Measurements from ENCODE around the gene GPR3.
"Not testable (repeated sequence)": the region's sequence is repeated elsewhere in the genome, so short reads cannot be mapped to it uniquely, and the experiment has no call there.

The GPR3 gene

GRCh38 chr1:27400082-27400962 is 7.9 kb downstream of the GPR3 start:
- DNase-seq (ENCODE audit: low spot score) = no peak

GRCh38 chr1:27400963-27401341 is 8.5 kb downstream of the GPR3 start:
- no peak for DNase-seq (ENCODE audit: low spot score)

- DNase-seq (ENCODE audit: low spot score) = no peak
Measured at GRCh38 chr1:27402349-27402754, 9.9 kb downstream of the GPR3 start.

GRCh38 chr1:27403065-27403726 is 10.8 kb downstream of the GPR3 start:
- DNase-seq (ENCODE audit: low spot score) = no peak

GRCh38 chr1:27403931-27404330 is 11.5 kb downstream of the GPR3 start:
- no peak for DNase-seq (ENCODE audit: low spot score)

- DNase-seq (ENCODE audit: low spot score) = no peak
Measured at GRCh38 chr1:27405074-27405473, 12.7 kb downstream of the GPR3 start.

- not testable (repeated sequence) for DNase-seq (ENCODE audit: low spot score)
Measured at GRCh38 chr1:27405598-27406361, 13.4 kb downstream of the GPR3 start.

GRCh38 chr1:27406362-27406680 is 13.9 kb downstream of the GPR3 start:
- DNase-seq (ENCODE audit: low spot score) = no peak

- DNase-seq (ENCODE audit: low spot score) = not testable (repeated sequence)
Measured at GRCh38 chr1:27406791-27407190, 14.4 kb downstream of the GPR3 start.

GRCh38 chr1:27408151-27408550 is 15.7 kb downstream of the GPR3 start:
- DNase-seq (ENCODE audit: low spot score) = no peak

- no peak for DNase-seq (ENCODE audit: low spot score)
Measured at GRCh38 chr1:27409669-27410068, 17.2 kb downstream of the GPR3 start.

GRCh38 chr1:27410709-27411108 is 18.3 kb downstream of the GPR3 start:
- no peak for DNase-seq (ENCODE audit: low spot score)

- no peak for DNase-seq (ENCODE audit: low spot score)
Measured at GRCh38 chr1:27412502-27412901, 20.1 kb downstream of the GPR3 start.

- no peak for DNase-seq (ENCODE audit: low spot score)
Measured at GRCh38 chr1:27413004-27413403, 20.6 kb downstream of the GPR3 start.

- DNase-seq (ENCODE audit: low spot score) = no peak
Measured at GRCh38 chr1:27414091-27414490, 21.7 kb downstream of the GPR3 start.

GRCh38 chr1:27416387-27417111 is 24.1 kb downstream of the GPR3 start:
- DNase-seq (ENCODE audit: low spot score) = no peak

- no peak for DNase-seq (ENCODE audit: low spot score)
Measured at GRCh38 chr1:27417713-27418112, 25.3 kb downstream of the GPR3 start.

- DNase-seq (ENCODE audit: low spot score) = no peak
Measured at GRCh38 chr1:27418326-27419185, 26.1 kb downstream of the GPR3 start.

- DNase-seq (ENCODE audit: low spot score) = no peak
Measured at GRCh38 chr1:27423709-27424108, 31.3 kb downstream of the GPR3 start.

- no peak for DNase-seq (ENCODE audit: low spot score)
Measured at GRCh38 chr1:27427329-27427728, 34.9 kb downstream of the GPR3 start.

GRCh38 chr1:27427816-27428315 is 35.4 kb downstream of the GPR3 start:
- no peak for DNase-seq (ENCODE audit: low spot score)
